ENCODE data around the gene ARID1A. TPM values are rescaled to one million over a fixed set of nuclear protein-coding genes. Genes with fewer than 3 reads are reported as not detected.
A peak's percentile ranks its signal among the peaks of the same experiment; 100 is the strongest.

Gene ARID1A
- total and polyA plus RNA-seq, 8 donors: 14.8 to 39.9 (median 25.5) TPM

DNA sequence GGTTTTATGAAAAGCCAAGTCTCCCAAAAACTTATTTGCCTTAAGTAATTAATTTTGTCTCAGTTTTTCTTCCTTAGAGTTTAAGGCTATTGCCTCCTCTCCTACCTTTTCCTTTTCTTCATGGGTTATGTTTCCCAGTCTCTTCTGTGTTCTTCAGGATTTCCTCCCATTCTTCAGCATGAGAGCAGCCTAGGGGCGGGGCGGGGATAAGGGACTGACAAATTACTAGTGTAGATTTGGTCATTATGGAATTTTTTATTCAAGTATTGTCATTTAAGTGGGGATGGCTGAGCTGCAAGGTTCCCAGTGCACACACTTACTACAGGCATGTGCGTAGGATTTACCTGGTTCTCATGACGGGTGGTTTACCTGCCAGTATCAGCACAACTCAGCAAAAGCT is 56.7 kb downstream of the ARID1A start:
- Histone ChIP-seq H3K27me3 (no peaks in the 10 kb centered on the region), H3K4me1 (peaks cover 0 to 3% (median 0%) of the 10 kb centered on the region in 3 donors), H3K4me3 (no peak overlapping the region), H3K36me3 (peaks cover 0 to 5% (median 0%) of the 10 kb centered on the region in 3 donors), H3K27ac (no peak overlapping the region), H3K9me3 (no peaks in the 10 kb centered on the region)
- WGBS, 2 donors: 95 to 96% methylated on average over 4 of the region's 4 CpGs
- DNase-seq: no peak
- no peak for ATAC-seq
- FAIRE-seq: no peak
- TF ChIP-seq, protein P1, sequence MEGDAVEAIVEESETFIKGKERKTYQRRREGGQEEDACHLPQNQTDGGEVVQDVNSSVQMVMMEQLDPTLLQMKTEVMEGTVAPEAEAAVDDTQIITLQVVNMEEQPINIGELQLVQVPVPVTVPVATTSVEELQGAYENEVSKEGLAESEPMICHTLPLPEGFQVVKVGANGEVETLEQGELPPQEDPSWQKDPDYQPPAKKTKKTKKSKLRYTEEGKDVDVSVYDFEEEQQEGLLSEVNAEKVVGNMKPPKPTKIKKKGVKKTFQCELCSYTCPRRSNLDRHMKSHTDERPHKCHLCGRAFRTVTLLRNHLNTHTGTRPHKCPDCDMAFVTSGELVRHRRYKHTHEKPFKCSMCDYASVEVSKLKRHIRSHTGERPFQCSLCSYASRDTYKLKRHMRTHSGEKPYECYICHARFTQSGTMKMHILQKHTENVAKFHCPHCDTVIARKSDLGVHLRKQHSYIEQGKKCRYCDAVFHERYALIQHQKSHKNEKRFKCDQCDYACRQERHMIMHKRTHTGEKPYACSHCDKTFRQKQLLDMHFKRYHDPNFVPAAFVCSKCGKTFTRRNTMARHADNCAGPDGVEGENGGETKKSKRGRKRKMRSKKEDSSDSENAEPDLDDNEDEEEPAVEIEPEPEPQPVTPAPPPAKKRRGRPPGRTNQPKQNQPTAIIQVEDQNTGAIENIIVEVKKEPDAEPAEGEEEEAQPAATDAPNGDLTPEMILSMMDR (IDR thresholded peaks at IDR 0.05): no peak
- intact Hi-C loops (cut with DNase I): no loop called here

DNA sequence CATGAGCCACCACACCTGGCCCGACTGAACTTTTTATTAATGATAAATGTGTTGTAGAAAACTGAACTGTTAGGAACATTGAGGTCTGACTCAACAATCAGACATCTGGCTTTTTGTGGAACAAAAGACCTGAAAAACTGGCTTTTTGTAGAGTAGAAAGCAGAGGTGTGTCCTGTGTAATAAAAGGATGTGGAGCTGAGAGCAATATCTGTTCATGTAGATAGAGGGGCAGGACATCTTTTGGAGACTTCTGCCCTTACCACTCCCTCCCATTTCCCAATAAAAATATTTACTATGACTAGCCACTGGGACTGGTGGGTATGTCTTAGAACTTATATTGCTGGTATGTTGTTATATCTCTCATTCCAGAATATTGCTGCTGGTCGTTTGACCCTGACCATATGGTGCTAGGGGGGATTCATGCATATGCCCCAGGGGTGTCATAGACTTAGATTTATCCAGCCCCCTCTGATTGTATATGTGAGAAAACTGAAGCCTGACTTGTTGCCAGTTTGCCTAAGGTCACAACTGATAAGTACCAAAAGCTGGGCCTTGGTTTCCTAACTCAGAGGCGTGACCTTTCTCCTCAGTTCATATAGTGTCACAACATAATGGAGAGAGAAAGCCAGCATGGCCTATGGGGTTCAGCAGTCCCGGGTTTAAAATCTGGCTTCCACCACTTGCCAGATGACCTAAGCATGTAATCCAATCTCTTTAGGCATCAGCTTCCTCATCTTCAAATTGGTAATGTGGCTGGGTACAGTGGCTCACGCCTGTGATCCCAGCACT is 58.5 kb downstream of the ARID1A start:
- intact Hi-C loops (cut with DNase I): no loop called here
- Histone ChIP-seq H3K4me3 (no peak overlapping the region), H3K27me3 (no peaks in the 10 kb centered on the region), H3K36me3 (peaks cover 0 to 5% (median 0%) of the 10 kb centered on the region in 3 donors), H3K9me3 (no peaks in the 10 kb centered on the region), H3K4me1 (peaks cover 0 to 3% (median 0%) of the 10 kb centered on the region in 3 donors), H3K27ac (no peak overlapping the region)
- DNase-seq (no peak), FAIRE-seq (no peak), ATAC-seq (peak in 1 of 4 donors; percentile 9)
- 77 to 79% methylated on average over 5 of the region's 5 CpGs for WGBS, 2 donors
- TF ChIP-seq, protein P1 (IDR thresholded peaks at IDR 0.05): no peak

DNA sequence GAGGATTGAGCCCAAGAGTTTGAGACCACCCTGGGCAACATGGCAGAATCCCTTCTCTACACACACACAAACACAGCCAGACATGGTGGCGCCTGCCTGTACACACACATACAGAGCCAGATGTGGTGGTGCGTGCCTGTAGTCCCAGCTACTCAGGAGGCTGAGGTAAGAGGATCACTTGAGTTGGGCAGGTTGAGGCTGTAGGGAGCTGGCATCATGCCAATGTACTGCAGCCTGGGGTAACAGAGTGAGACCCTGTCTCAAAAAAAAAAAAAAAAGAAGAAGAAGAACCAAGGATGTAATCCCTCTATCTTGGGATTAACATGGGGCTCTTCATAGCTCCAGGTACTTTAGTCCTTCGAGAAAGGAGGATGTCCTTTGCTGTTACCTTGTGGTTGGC is 62.5 kb downstream of the ARID1A start:
- H3K36me3 ChIP-seq: peaks cover 6 to 32% (median 24%) of the 10 kb centered on the region in 3 donors
- intact Hi-C loops (cut with DNase I): no loop called here
- ATAC-seq (peak in 1 of 4 donors; percentile 8), FAIRE-seq (no peak), DNase-seq (no peak)
- no peak overlapping the region for H3K4me3 ChIP-seq
- TF ChIP-seq, protein P1 (IDR thresholded peaks at IDR 0.05): no peak
- 97 to 100% methylated on average over 3 of the region's 3 CpGs for WGBS, 2 donors
- no peaks in the 10 kb centered on the region for H3K27me3 ChIP-seq
- no peaks in the 10 kb centered on the region for H3K9me3 ChIP-seq
- peaks cover 0 to 7% (median 3%) of the 10 kb centered on the region in 3 donors for H3K4me1 ChIP-seq
- no peak overlapping the region for H3K27ac ChIP-seq

DNA sequence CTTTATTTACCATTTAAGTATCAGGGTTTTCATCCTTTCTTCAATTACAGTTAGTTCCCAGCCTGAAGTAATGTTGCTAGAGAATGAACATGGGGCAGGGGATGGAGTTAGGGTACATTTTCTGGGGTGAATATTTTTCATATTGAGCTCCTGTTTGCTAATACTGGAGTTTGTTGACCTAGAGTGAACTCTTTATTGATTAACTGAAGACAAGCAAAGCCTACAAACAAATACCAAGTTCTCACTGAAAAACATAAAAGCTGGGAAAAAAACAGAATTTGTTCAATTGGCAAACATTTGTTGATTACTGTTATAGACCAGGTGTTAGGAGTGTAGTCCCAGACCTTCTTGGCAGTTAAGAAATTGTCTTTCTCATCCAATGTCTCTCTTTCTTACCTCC is 63.7 kb downstream of the ARID1A start:
- DNase-seq: no peak
- peak in 1 of 4 donors; percentile 22 for ATAC-seq
- FAIRE-seq: no peak
- peaks cover 6 to 27% (median 25%) of the 10 kb centered on the region in 3 donors for H3K36me3 ChIP-seq
- H3K27me3 ChIP-seq: no peaks in the 10 kb centered on the region
- intact Hi-C loops (cut with DNase I): no loop called here
- TF ChIP-seq, protein P1 (IDR thresholded peaks at IDR 0.05): no peak
- H3K9me3 ChIP-seq: no peaks in the 10 kb centered on the region
- no peak overlapping the region for H3K4me3 ChIP-seq
- H3K4me1 ChIP-seq: peaks cover 0 to 7% (median 0%) of the 10 kb centered on the region in 3 donors
- no peak overlapping the region for H3K27ac ChIP-seq

DNA sequence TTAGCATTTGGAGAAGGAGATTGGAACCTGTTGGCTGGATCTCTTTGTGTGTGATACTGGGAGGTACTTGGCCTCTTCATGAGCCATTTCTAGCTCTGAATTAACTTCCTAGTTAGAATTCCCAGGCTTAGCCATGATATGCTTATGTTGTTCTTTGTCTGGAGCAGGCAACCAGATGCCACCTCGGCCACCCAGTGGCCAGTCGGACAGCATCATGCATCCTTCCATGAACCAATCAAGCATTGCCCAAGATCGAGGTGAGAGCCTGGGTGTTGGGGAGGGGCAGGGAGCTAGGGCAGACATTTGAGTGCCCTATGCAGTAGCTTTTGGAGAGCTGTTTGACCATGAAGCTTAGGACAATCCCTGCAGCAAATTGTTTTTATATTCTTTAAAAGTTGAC is 65.4 kb downstream of the ARID1A start:
- no peak overlapping the region for H3K27ac ChIP-seq
- peaks cover 0 to 7% (median 0%) of the 10 kb centered on the region in 3 donors for H3K4me1 ChIP-seq
- no peaks in the 10 kb centered on the region for H3K9me3 ChIP-seq
- H3K4me3 ChIP-seq: no peak overlapping the region
- no peak for FAIRE-seq
- ATAC-seq: peak in 2 of 4 donors; percentile 27 to 33
- DNase-seq: no peak
- no peaks in the 10 kb centered on the region for H3K27me3 ChIP-seq
- TF ChIP-seq, protein P1 (IDR thresholded peaks at IDR 0.05): no peak
- WGBS, 2 donors: 51 to 53% methylated on average over 3 of the region's 3 CpGs
- intact Hi-C loops (cut with DNase I): no loop called here
- H3K36me3 ChIP-seq: peaks cover 6 to 35% (median 29%) of the 10 kb centered on the region in 3 donors

Measured in pancreas (tissue), 10 donors.